ENCODE data around the gene NDUFS5. TPM values are rescaled to one million over a fixed set of nuclear protein-coding genes. Genes with fewer than 3 reads are reported as not detected.

NDUFS5 gene
- total RNA-seq, 3 donors from 2014 or later = 299 to 582 (median 393) TPM

- TF ChIP-seq POLR2A (IDR thresholded peaks at IDR 0.05) = peak; percentile 58
- peak; percentile 73 to 90 (median 82) for TF ChIP-seq POLR2AphosphoS5 (IDR thresholded peaks at IDR 0.05)
- peak in 1 of 3 donors; percentile 14 for TF ChIP-seq CTCF (IDR thresholded peaks at IDR 0.05)
- no peaks in the 10 kb centered on the region for H3K36me3 ChIP-seq
- intact Hi-C loops (cut with DNase I; ENCODE audit: low total_unique reads) = no loop called here
- DNase-seq (ENCODE audit: low spot score in 2 of 2) = peak; percentile 96 to 98
- H3K4me1 ChIP-seq = no peaks in the 10 kb centered on the region
- H3K4me3 ChIP-seq = peak within 1 kb of the TSS; percentile 94 to 99 (median 98)
- no peaks in the 10 kb centered on the region for H3K27me3 ChIP-seq
- H3K27ac ChIP-seq = peak within 1 kb of the TSS; percentile 95
- H3K9me3 ChIP-seq = no peaks in the 10 kb centered on the region
Observed at GRCh38 chr1:38990738-38991637, 35.2 kb upstream of the NDUFS5 start, which contains the start of gene AKIRIN1. TSS of gene AKIRIN1 (plus strand) at chr1:38991276. CDS start at chr1:38991381, 105 bp downstream.

- TF ChIP-seq CTCF (IDR thresholded peaks at IDR 0.05) = no peak
- no peak for TF ChIP-seq POLR2AphosphoS5 (IDR thresholded peaks at IDR 0.05)
- TF ChIP-seq POLR2A (IDR thresholded peaks at IDR 0.05) = no peak
- Histone ChIP-seq H3K9me3 (no peaks in the 10 kb centered on the region), H3K36me3 (no peaks in the 10 kb centered on the region), H3K27me3 (no peaks in the 10 kb centered on the region), H3K4me1 (no peaks in the 10 kb centered on the region), H3K27ac (peak overlapping the region; percentile 95), H3K4me3 (peak overlapping the region; percentile 94 to 99 (median 98))
- intact Hi-C loops (cut with DNase I; ENCODE audit: low total_unique reads) = no loop called here
- peak in 1 of 2 donors; percentile 29 for DNase-seq (ENCODE audit: low spot score in 2 of 2)
Observed at GRCh38 chr1:38991638-38992411, 34.3 kb upstream of the NDUFS5 start.

GRCh38 chr1:38992412-38993111 is 33.6 kb upstream of the NDUFS5 start:
- Histone ChIP-seq H3K4me3 (peak overlapping the region; percentile 94 to 99 (median 98)), H3K9me3 (no peaks in the 10 kb centered on the region), H3K27me3 (no peaks in the 10 kb centered on the region), H3K27ac (peak overlapping the region; percentile 95), H3K36me3 (no peaks in the 10 kb centered on the region), H3K4me1 (no peaks in the 10 kb centered on the region)
- intact Hi-C loops (cut with DNase I; ENCODE audit: low total_unique reads) = no loop called here
- no peak for DNase-seq (ENCODE audit: low spot score in 2 of 2)
- no peak for TF ChIP-seq POLR2A (IDR thresholded peaks at IDR 0.05)
- TF ChIP-seq CTCF (IDR thresholded peaks at IDR 0.05) = no peak
- no peak for TF ChIP-seq POLR2AphosphoS5 (IDR thresholded peaks at IDR 0.05)

GRCh38 chr1:38994196-38994595 is 32.0 kb upstream of the NDUFS5 start:
- no peaks in the 10 kb centered on the region for H3K9me3 ChIP-seq
- no peaks in the 10 kb centered on the region for H3K36me3 ChIP-seq
- intact Hi-C loops (cut with DNase I; ENCODE audit: low total_unique reads) = no loop called here
- H3K4me3 ChIP-seq = no peak overlapping the region
- no peak for DNase-seq (ENCODE audit: low spot score in 2 of 2)
- no peaks in the 10 kb centered on the region for H3K4me1 ChIP-seq
- H3K27ac ChIP-seq = no peak overlapping the region
- TF ChIP-seq CTCF (IDR thresholded peaks at IDR 0.05) = no peak
- no peak for TF ChIP-seq POLR2AphosphoS5 (IDR thresholded peaks at IDR 0.05)
- no peak for TF ChIP-seq POLR2A (IDR thresholded peaks at IDR 0.05)
- H3K27me3 ChIP-seq = no peaks in the 10 kb centered on the region

Data from breast epithelium (tissue), 4 donors.